A673 (cell line): Measurements from ENCODE around the gene TTLL10.

Source experiments
- EZH2 ChIP-seq: fragments of 200-600 bp; sonication (generic); IDR thresholded peaks from 2 replicates; pipeline ENCODE4 v1.6.1; 2017; ENCODE audit warnings: borderline replicate concordance, low read depth, mild to moderate bottlenecking, mixed read lengths, antibody characterized with exemption, low read length; ENCODE audit not compliant: poor library complexity, severe bottlenecking
- TF ChIP-seq, protein P1 (sequence below): fragments of 300-800, 200-600 bp; sonication (generic); conservative IDR thresholded peaks from 2 replicates; pipeline ENCODE4 v1.5.1; 2017; ENCODE audit warnings: low read depth, mild to moderate bottlenecking, antibody characterized with exemption, low read length, moderate library complexity, mixed read lengths

DNA sequence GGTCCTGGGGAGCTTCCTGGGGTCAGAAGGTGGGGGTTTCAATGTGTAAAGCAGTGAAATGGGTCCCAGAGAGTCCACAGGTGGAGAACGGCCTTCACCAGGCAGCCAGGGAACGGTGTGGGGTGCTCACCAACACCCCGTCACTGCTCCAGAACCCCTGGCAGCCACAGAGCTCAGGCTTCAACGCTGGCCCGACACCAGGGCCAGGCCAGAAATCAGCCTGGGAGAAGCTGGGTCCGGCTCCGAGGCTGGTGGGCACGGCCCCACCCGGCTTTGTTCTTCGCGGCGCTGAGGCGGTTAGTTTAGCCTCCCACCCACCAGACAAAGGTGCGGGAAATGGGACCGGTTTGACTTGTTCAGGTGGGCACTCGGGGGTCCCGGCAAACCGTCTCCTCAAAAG, 33.0 kb upstream of the TTLL10 start:
- TF ChIP-seq, protein P1, sequence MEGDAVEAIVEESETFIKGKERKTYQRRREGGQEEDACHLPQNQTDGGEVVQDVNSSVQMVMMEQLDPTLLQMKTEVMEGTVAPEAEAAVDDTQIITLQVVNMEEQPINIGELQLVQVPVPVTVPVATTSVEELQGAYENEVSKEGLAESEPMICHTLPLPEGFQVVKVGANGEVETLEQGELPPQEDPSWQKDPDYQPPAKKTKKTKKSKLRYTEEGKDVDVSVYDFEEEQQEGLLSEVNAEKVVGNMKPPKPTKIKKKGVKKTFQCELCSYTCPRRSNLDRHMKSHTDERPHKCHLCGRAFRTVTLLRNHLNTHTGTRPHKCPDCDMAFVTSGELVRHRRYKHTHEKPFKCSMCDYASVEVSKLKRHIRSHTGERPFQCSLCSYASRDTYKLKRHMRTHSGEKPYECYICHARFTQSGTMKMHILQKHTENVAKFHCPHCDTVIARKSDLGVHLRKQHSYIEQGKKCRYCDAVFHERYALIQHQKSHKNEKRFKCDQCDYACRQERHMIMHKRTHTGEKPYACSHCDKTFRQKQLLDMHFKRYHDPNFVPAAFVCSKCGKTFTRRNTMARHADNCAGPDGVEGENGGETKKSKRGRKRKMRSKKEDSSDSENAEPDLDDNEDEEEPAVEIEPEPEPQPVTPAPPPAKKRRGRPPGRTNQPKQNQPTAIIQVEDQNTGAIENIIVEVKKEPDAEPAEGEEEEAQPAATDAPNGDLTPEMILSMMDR: no peak
- no peak for TF ChIP-seq EZH2
